Measurements from ENCODE around the gene CASTOR1. TPM values are rescaled to one million over a fixed set of nuclear protein-coding genes. Genes with fewer than 3 reads are reported as not detected.

CASTOR1 gene
- total RNA-seq, 3 donors from 2014 or later, result 15.5 to 26.6 (median 20.6) TPM

DNA sequence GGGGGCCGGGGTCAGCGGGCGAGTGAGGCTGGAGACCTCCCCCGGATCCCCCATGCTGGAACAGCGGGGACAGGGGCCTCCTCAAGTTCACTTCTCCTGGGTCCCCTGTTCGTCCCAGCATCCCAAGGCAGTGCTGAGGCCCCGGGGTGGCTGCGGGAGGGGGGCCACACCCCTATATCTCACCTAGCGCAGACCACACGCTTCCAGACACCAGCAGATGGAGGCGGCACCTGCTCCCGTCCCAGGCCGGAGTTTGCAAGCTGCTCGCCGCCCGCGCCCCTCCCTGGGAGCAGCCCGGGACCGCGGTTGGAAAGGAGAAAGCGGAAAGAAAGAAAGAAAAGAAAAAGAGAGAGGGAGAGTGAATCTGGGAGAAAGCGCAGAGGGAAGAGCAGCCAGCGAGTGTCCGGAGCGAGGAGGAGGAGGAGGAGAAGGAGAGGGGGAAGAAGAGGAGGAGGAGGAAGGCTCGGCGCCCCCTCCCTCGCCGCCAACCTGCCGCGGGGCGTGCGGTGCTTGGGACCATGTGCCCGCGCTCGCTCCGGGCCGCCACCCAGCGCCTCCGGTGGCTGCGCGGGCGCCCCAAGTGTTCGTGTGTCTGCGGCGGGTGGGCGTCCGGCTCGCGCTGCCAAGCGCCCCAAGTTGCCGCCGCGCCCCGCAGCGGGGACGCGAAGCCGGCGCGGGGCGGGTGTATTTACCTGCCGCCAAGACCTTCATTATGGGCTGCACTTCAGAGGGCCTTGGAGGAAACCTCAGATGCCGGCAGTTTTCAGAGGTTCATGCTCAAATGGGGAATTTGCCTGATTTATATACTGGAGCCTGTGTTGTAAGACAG is 43.1 kb downstream of the CASTOR1 start, which contains the start of gene LIF:
LIF (minus strand) TSS at position 775 of the 829 bp plus-strand sequence; CDS start at position 711, 64 bp downstream.
- no peaks in the 10 kb centered on the region for H3K27me3 ChIP-seq
- no peaks in the 10 kb centered on the region for H3K36me3 ChIP-seq
- intact Hi-C loops (cut with DNase I; ENCODE audit: low total_unique reads), result no loop called here
- no peak for DNase-seq (ENCODE audit: low spot score in 2 of 2)
- H3K9me3 ChIP-seq, result no peaks in the 10 kb centered on the region
- peak within 1 kb of the TSS; percentile 38 to 77 (median 59) for H3K4me3 ChIP-seq
- TF ChIP-seq CTCF (IDR thresholded peaks at IDR 0.05) (no peak), POLR2A (IDR thresholded peaks at IDR 0.05) (no peak), POLR2AphosphoS5 (IDR thresholded peaks at IDR 0.05) (no peak)
- H3K27ac ChIP-seq, result peak within 1 kb of the TSS; percentile 34 to 60
- peaks cover 0 to 9% of the 10 kb centered on the region in 2 donors for H3K4me1 ChIP-seq

DNA sequence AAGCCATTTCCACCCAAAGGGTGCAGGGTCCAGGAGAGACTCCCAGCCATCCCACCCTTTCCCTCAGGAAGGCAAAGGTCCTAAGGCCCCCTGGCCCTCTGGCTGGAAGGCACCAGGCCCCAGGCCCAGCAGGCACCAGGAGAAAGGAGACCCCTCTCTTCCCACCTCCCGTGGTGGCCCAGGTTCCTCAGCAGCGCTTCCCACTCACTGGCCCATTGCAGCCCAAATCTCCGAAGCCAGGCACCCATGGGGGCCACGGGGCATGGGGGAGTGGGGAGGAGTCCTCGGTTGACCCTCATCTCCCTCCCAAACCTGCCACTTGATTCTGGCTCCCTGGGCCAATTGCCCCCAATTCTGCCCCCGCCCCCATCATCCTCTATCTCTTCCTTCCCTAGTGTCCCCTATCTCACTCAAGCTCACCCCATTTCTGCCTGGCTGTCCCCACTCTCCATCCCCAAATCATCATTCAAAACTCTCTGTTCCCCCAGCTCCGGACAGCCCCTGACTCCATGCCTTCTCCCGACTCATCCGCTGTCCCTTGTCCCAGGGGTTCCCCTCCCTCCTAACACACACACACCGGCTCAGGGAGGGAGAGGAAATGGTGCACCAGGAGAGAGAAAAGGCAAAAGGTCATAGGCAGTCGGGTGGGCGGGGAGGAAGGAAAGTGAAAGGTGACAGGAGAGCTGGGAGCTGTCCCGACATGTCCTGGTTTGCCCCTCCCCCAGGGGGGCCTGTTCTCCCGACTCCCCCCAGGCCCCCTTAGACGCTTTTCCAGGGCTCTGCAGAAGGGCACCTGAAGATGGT is 43.9 kb downstream of the CASTOR1 start:
- no peak for TF ChIP-seq POLR2A (IDR thresholded peaks at IDR 0.05)
- no peak for TF ChIP-seq POLR2AphosphoS5 (IDR thresholded peaks at IDR 0.05)
- no peak for TF ChIP-seq CTCF (IDR thresholded peaks at IDR 0.05)
- DNase-seq (ENCODE audit: low spot score in 2 of 2), result no peak
- peak overlapping the region; percentile 38 to 77 (median 59) for H3K4me3 ChIP-seq
- no peaks in the 10 kb centered on the region for H3K27me3 ChIP-seq
- H3K4me1 ChIP-seq, result peaks cover 0 to 4% of the 10 kb centered on the region in 2 donors
- peak overlapping the region in 1 of 2 donors; percentile 60 for H3K27ac ChIP-seq
- no peaks in the 10 kb centered on the region for H3K9me3 ChIP-seq
- intact Hi-C loops (cut with DNase I; ENCODE audit: low total_unique reads), result no loop called here
- H3K36me3 ChIP-seq, result no peaks in the 10 kb centered on the region

- DNase-seq (ENCODE audit: low spot score in 2 of 2), result no peak
- intact Hi-C loops (cut with DNase I; ENCODE audit: low total_unique reads), result no loop called here
- H3K36me3 ChIP-seq, result no peaks in the 10 kb centered on the region
- TF ChIP-seq POLR2AphosphoS5 (IDR thresholded peaks at IDR 0.05) (no peak), POLR2A (IDR thresholded peaks at IDR 0.05) (no peak), CTCF (IDR thresholded peaks at IDR 0.05) (no peak)
- H3K4me3 ChIP-seq, result no peak overlapping the region
- H3K9me3 ChIP-seq, result no peaks in the 10 kb centered on the region
- peaks cover 0 to 3% of the 10 kb centered on the region in 2 donors for H3K4me1 ChIP-seq
- H3K27me3 ChIP-seq, result no peaks in the 10 kb centered on the region
- H3K27ac ChIP-seq, result no peak overlapping the region
Observed at GRCh38 chr22:30244641-30245040, 44.7 kb downstream of the CASTOR1 start.

DNA sequence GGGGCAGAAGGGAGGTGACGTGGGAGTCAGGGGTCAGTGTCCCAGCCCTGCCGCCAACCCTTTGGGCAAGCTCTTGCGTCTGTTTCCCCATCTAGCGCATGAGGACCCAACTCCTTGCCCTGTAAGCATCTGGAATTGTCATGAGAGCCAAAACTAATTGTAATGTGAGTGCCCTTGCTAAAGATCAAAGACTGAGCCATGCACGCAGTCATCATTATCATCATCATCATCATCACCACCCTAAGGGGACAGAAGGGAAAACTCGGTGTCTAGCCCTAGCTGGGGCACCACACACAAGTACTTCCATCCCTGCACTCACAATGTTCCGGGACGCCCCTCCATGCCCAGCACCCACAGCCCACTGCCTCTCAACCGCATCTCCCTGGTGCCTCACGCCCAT is 45.2 kb downstream of the CASTOR1 start:
- no peak overlapping the region for H3K4me3 ChIP-seq
- peaks cover 0 to 3% of the 10 kb centered on the region in 2 donors for H3K4me1 ChIP-seq
- H3K27me3 ChIP-seq, result no peaks in the 10 kb centered on the region
- no peak overlapping the region for H3K27ac ChIP-seq
- intact Hi-C loops (cut with DNase I; ENCODE audit: low total_unique reads), result no loop called here
- no peaks in the 10 kb centered on the region for H3K36me3 ChIP-seq
- no peak for DNase-seq (ENCODE audit: low spot score in 2 of 2)
- TF ChIP-seq POLR2A (IDR thresholded peaks at IDR 0.05) (no peak), CTCF (IDR thresholded peaks at IDR 0.05) (no peak), POLR2AphosphoS5 (IDR thresholded peaks at IDR 0.05) (no peak)
- no peaks in the 10 kb centered on the region for H3K9me3 ChIP-seq

All from breast epithelium (tissue), 4 donors.